Endothelial cell of umbilical vein (primary cell): ENCODE data around the gene TRMT11. TPM values are rescaled to one million over a fixed set of nuclear protein-coding genes. Genes with fewer than 3 reads are reported as not detected.
A peak's percentile ranks its signal among the peaks of the same experiment; 100 is the strongest.

Experiments used
- BruUV-seq: library from RNA; stranded (reverse); fragments of 400-500 nt; replicated peaks from 2 replicates; lab custom pipeline; 2021; lab: Mats Ljungman, UMichigan
- CTCF ChIA-PET: fragments of 300-600, 350-600 bp; sonication (Branson Sonifier 250); formaldehyde crosslinking; loops from one replicate; lab custom pipeline; 2021; ENCODE audit warnings: antibody characterized with exemption, inconsistent platforms; lab: Charles Lee
- POLR2A ChIA-PET: fragments of 300-600, 350-600 bp; sonication (Branson Sonifier 250); formaldehyde crosslinking; loops from one replicate; lab custom pipeline; 2021; ENCODE audit warnings: antibody characterized with exemption, inconsistent platforms; lab: Charles Lee
- DNase-seq: peaks from one replicate; pipeline ENCODE4 v3.0.0-alpha.2; 2011; ENCODE audit warnings: low read depth, low spot score
- FAIRE-seq: peaks from 2 replicates; lab custom pipeline; 2011; peaks lifted over from hg19 to GRCh38; lab: Jason Lieb, UNC
- H2AFZ ChIP-seq: 2 replicates; pipeline ENCODE4 v1.6.0; 2012; ENCODE audit warnings: low read depth, low read length, control low read depth, inconsistent platforms
- H3K27ac ChIP-seq: 2 replicates; pipeline ENCODE4 v1.5.1; 2011; ENCODE audit warnings: low read depth, mild to moderate bottlenecking, control low read depth, low read length, moderate library complexity; ENCODE audit not compliant: insufficient read depth
- H3K27me3 ChIP-seq, 2 experiments: 2 replicates each; pipeline versions ENCODE4 v1.6.0 to v1.6.1; 2011; ENCODE audit warnings: low read length in 2 of 2, mixed read lengths in 1 of 2; ENCODE audit not compliant: control insufficient read depth in 2 of 2, insufficient read depth in 2 of 2
- H3K36me3 ChIP-seq, 2 experiments: 2 replicates in 1 of 2; 3 replicates in 1 of 2; pipeline ENCODE4 v1.5.1; 2011; ENCODE audit warnings: low read length in 2 of 2, mild to moderate bottlenecking in 1 of 2, moderate library complexity in 1 of 2; ENCODE audit not compliant: control insufficient read depth in 2 of 2, insufficient read depth in 2 of 2; ENCODE audit errors: extremely low read depth in 1 of 2
- H3K4me1 ChIP-seq: 3 replicates; pipeline ENCODE4 v1.5.1; 2011; ENCODE audit warnings: mild to moderate bottlenecking, low read length; ENCODE audit not compliant: control insufficient read depth, insufficient read depth; ENCODE audit errors: extremely low read depth
- H3K4me2 ChIP-seq: 2 replicates; pipeline ENCODE4 v1.6.1; 2011; ENCODE audit warnings: low read length, control low read depth, mixed read lengths; ENCODE audit not compliant: insufficient read depth
- H3K4me3 ChIP-seq, 3 experiments: fragments of 200-600 bp in 1 of 3; sonication (generic), shearing (Covaris generic) in 1 of 3; replicated peaks in 1 of 3; 2 replicates each; pipeline ENCODE4 v1.5.1; 2011 to 2016; ENCODE audit warnings: control low read depth in 3 of 3, low read length in 3 of 3, mild to moderate bottlenecking in 2 of 3, inconsistent platforms in 1 of 3, low read depth in 1 of 3, moderate library complexity in 1 of 3; ENCODE audit not compliant: insufficient read depth in 1 of 3
- H3K79me2 ChIP-seq: 2 replicates; pipeline ENCODE4 v1.6.0; 2012; ENCODE audit warnings: low read length, inconsistent platforms; ENCODE audit not compliant: control insufficient read depth, insufficient read depth
- H3K9ac ChIP-seq: replicated peaks from 2 replicates; pipeline ENCODE3; 2011; ENCODE audit warnings: low read length, control low read depth; ENCODE audit not compliant: insufficient read depth; ENCODE audit errors: extremely low read depth
- H3K9me1 ChIP-seq: replicated peaks from 3 replicates; pipeline ENCODE4 v1.6.0; 2011; ENCODE audit warnings: mild to moderate bottlenecking, low read length; ENCODE audit not compliant: control insufficient read depth, insufficient read depth; ENCODE audit errors: extremely low read depth
- H3K9me3 ChIP-seq: replicated peaks from 2 replicates; pipeline ENCODE4 v1.5.1; 2012; ENCODE audit warnings: low read length, inconsistent platforms; ENCODE audit not compliant: control insufficient read depth, insufficient read depth
- H4K20me1 ChIP-seq: replicated peaks from 2 replicates; pipeline ENCODE3; 2011; ENCODE audit warnings: mild to moderate bottlenecking, low read length; ENCODE audit not compliant: control insufficient read depth, insufficient read depth; ENCODE audit errors: extremely low read depth
- EZH2 ChIP-seq: IDR thresholded peaks from 2 replicates; pipeline ENCODE4 v1.6.1; 2012; ENCODE audit warnings: borderline replicate concordance, low read depth, mild to moderate bottlenecking, moderate library complexity, low read length, inconsistent platforms; ENCODE audit not compliant: severe bottlenecking
- FOS ChIP-seq: IDR thresholded peaks from 2 replicates; pipeline ENCODE4 v1.6.1; 2011; ENCODE audit warnings: mild to moderate bottlenecking, low read length, moderate library complexity, borderline replicate concordance; ENCODE audit not compliant: insufficient read depth
- GATA2 ChIP-seq: IDR thresholded peaks from 2 replicates; pipeline ENCODE4 v1.7.0; 2011; ENCODE audit warnings: low read depth, mild to moderate bottlenecking, moderate library complexity, mixed read lengths, low read length; ENCODE audit not compliant: insufficient read length, insufficient read depth
- JUN ChIP-seq: IDR thresholded peaks from 2 replicates; pipeline ENCODE4 v1.6.1; 2011; ENCODE audit warnings: borderline replicate concordance, low read depth; ENCODE audit not compliant: insufficient read length, insufficient read depth
- MYC ChIP-seq: IDR thresholded peaks from one replicate; pipeline ENCODE4 v1.6.1; 2011; ENCODE audit warnings: mild to moderate bottlenecking, low read depth, low read length
- POLR2A ChIP-seq: IDR thresholded peaks from 2 replicates; pipeline ENCODE4 v1.6.1; 2012; ENCODE audit warnings: low read depth, mild to moderate bottlenecking, control low read depth, low read length
- POLR2AphosphoS5 ChIP-seq: IDR thresholded peaks from 2 replicates; pipeline ENCODE4 v1.6.1; 2012; ENCODE audit warnings: low read depth, mild to moderate bottlenecking, control low read depth, low read length, moderate library complexity; ENCODE audit not compliant: insufficient read depth
- dilution Hi-C: fragments of 300-500 bp; cut with MboI; formaldehyde crosslinking; loops from one replicate; pipeline ENCODE4 v1.15.0; 2019; ENCODE audit warnings: low sequenced_read_pairs; ENCODE audit not compliant: extremely low pct_ligation_motif_present
- intact Hi-C: fragments of 100-400 bp; cut with micrococcal nuclease; formaldehyde crosslinking; loops from one replicate; pipeline ENCODE4 v1.10.0; 2022
- polyA plus RNA-seq, 4 experiments: library from polyadenylated mRNA; depleted of rRNA in 3 of 4; stranded (reverse) in 3 of 4; unstranded in 1 of 4; fragments of >200 nt; gene quantifications; 2 replicates each; pipeline versions ENCODE4 v1.2.1 to v1.2.3, GENCODE V29; 2011 to 2012; ENCODE audit warnings: missing spikeins in 1 of 4
- total RNA-seq: library from RNA; stranded (reverse); gene quantifications from 2 replicates; pipeline ENCODE4 v1.2.3, GENCODE V29; 2021
- TF ChIP-seq, protein P1 (sequence below), 2 donors: IDR thresholded peaks; 1 replicate in 1 of 2; 2 replicates in 1 of 2; pipeline ENCODE4 v1.5.1; 2011; ENCODE audit warnings: low read length in 2 of 2, mild to moderate bottlenecking in 2 of 2, moderate library complexity in 2 of 2, control low read depth in 1 of 2, inconsistent platforms in 1 of 2, low read depth in 1 of 2; ENCODE audit not compliant: insufficient read depth in 1 of 2; ENCODE audit errors: extremely low read depth in 1 of 2
- TF ChIP-seq, protein P2 (sequence below): IDR thresholded peaks from 2 replicates; pipeline ENCODE4 v1.6.1; 2011; ENCODE audit not compliant: insufficient read depth, insufficient read length

Gene TRMT11
- total and polyA plus RNA-seq, 2 donors (not counting 3 experiments of a cell fraction or from before 2014, with no cell fraction given), result 5.1 to 10.7 TPM

DNA sequence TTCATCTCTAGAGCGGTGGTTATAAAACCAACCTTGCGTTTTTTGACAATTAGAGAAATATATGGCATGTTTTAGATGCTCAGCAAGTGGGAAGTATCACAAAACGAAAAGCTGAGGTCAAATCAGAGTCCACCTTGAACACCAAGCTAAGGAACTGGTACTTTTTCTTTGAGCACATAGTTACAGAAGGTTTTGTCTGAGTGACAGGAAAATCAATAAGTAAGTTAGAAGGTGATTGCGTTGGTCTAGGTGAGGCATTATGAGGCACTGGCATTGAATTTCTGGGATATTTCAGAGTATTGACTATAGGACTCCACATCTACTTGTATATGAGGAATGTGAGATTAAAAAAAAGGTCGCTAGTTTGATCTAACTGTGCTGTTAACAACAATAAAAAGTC is 30.4 kb upstream of the TRMT11 start:
- H3K27ac ChIP-seq, result no peak overlapping the region
- no peaks in the 10 kb centered on the region for H3K9me1 ChIP-seq
- intact Hi-C loops (loop anchor here (1.0 to 5.0 kb wide), 9 partner anchors 10 to 644 kb away; partner anchors contain the start of gene NCOA7), dilution Hi-C loops (no loop called here)
- H3K9ac ChIP-seq, result no peak overlapping the region
- H3K36me3 ChIP-seq, result no peaks in the 10 kb centered on the region
- POLR2A ChIA-PET, result interaction anchor here (0.9 kb wide), 1 partner anchor 30 kb away, joined by 3 read pairs; the partner anchor contains the start of gene TRMT11
- no TSS peak for BruUV-seq
- FAIRE-seq, result no peak
- no peak for TF ChIP-seq EZH2
- TF ChIP-seq POLR2A, result no peak
- TF ChIP-seq, protein P1, sequence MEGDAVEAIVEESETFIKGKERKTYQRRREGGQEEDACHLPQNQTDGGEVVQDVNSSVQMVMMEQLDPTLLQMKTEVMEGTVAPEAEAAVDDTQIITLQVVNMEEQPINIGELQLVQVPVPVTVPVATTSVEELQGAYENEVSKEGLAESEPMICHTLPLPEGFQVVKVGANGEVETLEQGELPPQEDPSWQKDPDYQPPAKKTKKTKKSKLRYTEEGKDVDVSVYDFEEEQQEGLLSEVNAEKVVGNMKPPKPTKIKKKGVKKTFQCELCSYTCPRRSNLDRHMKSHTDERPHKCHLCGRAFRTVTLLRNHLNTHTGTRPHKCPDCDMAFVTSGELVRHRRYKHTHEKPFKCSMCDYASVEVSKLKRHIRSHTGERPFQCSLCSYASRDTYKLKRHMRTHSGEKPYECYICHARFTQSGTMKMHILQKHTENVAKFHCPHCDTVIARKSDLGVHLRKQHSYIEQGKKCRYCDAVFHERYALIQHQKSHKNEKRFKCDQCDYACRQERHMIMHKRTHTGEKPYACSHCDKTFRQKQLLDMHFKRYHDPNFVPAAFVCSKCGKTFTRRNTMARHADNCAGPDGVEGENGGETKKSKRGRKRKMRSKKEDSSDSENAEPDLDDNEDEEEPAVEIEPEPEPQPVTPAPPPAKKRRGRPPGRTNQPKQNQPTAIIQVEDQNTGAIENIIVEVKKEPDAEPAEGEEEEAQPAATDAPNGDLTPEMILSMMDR (IDR thresholded peaks at IDR 0.05; ENCODE audit: extremely low read depth in 1 of 2, insufficient read depth in 1 of 2, low read depth in 1 of 2, low read length in 2 of 2), result no peak
- no peak for TF ChIP-seq FOS
- TF ChIP-seq MYC, result no peak
- TF ChIP-seq, protein P2, sequence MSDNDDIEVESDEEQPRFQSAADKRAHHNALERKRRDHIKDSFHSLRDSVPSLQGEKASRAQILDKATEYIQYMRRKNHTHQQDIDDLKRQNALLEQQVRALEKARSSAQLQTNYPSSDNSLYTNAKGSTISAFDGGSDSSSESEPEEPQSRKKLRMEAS, result no peak
- no peak for TF ChIP-seq POLR2AphosphoS5
- TF ChIP-seq GATA2, result no peak
- no peak for TF ChIP-seq JUN
- peaks cover 15% of the 10 kb centered on the region for H3K4me1 ChIP-seq
- H3K4me3 ChIP-seq, result peak overlapping the region in 1 of 3 experiments; percentile 74
- H3K27me3 ChIP-seq, result no peaks in the 10 kb centered on the region
- DNase-seq, result no peak
- H3K4me2 ChIP-seq, result peak overlapping the region; percentile 60
- CTCF ChIA-PET, result interaction anchor here (0.5 to 8.4 kb wide), 47 partner anchors 10 to 655 kb away, joined by 3 to 138 read pairs (median 5); partner anchors contain the start of genes HDDC2, NCOA7 and TRMT11
- no peaks in the 10 kb centered on the region for H3K9me3 ChIP-seq
- no peaks in the 10 kb centered on the region for H4K20me1 ChIP-seq
- peak overlapping the region; percentile 7 for H2AFZ ChIP-seq
- H3K79me2 ChIP-seq, result no peaks in the 10 kb centered on the region
